ENCODE results near the gene KLF13. TPM values are rescaled to one million over a fixed set of nuclear protein-coding genes. Genes with fewer than 3 reads are reported as not detected.

Gene KLF13
- total RNA-seq, 1 experiment from 2014 or later, result 78.6 TPM

GRCh38 chr15:31402511-31403056 lies 75.9 kb downstream of the KLF13 start:
- BruUV-seq (replicated peaks), result no TSS peak
- H3K4me1 ChIP-seq (ENCODE audit: control insufficient read depth, insufficient read depth, low read length), result peaks cover 6% of the 10 kb centered on the region
- POLR2A ChIA-PET, result no interaction called here
- in situ Hi-C loops (cut with HindIII; ENCODE audit: low pct_unique_long_range_greater_than_20kb, low sequenced_read_pairs) (no loop called here), intact Hi-C loops (cut with micrococcal nuclease; ENCODE audit: unreplicated experiment) (no loop called here)
- H3K9me3 ChIP-seq (ENCODE audit: control insufficient read depth, insufficient read depth, low read depth, low read length), result no peaks in the 10 kb centered on the region
- CTCF ChIA-PET, result interaction anchor here (0.7 kb wide), 1 partner anchor 18 kb away, joined by 3 read pairs; no protein-coding TSS in a partner anchor
- no peak overlapping the region for H3K27ac ChIP-seq (ENCODE audit: low read length)
- H3K27me3 ChIP-seq (ENCODE audit: control insufficient read depth, insufficient read depth, low read length), result no peaks in the 10 kb centered on the region
- ATAC-seq (no peak), DNase-seq (ENCODE audit: low read depth, low spot score) (no peak)
- H3K36me3 ChIP-seq (ENCODE audit: control insufficient read depth, insufficient read depth, low read length), result no peaks in the 10 kb centered on the region
- no peak for TF ChIP-seq POLR2AphosphoS5 (IDR thresholded peaks at IDR 0.05; ENCODE audit: low read depth, low read length)
- TF ChIP-seq TCF7L2 (IDR thresholded peaks at IDR 0.05; ENCODE audit: low read depth, low read length), result no peak
- TF ChIP-seq SIN3A (IDR thresholded peaks at IDR 0.05; ENCODE audit: borderline replicate concordance, insufficient read depth, low read depth, low read length), result no peak
- no peak for TF ChIP-seq REST (IDR thresholded peaks at IDR 0.05; ENCODE audit: insufficient read depth in 1 of 2, low read depth in 2 of 2, low read length in 1 of 2)
- TF ChIP-seq CTCF (IDR thresholded peaks at IDR 0.05), result no peak
- H3K4me3 ChIP-seq (ENCODE audit: low read depth in 2 of 2, low read length in 2 of 2), result no peak overlapping the region

GRCh38 chr15:31403096-31403495 lies 76.5 kb downstream of the KLF13 start:
- Histone ChIP-seq H3K4me1 (ENCODE audit: control insufficient read depth, insufficient read depth, low read length) (peaks cover under 1% of the 10 kb centered on the region; the same call in 1 of the 2 replicates), H3K4me3 (ENCODE audit: low read depth in 2 of 2, low read length in 2 of 2) (no peak overlapping the region), H3K9me3 (ENCODE audit: control insufficient read depth, insufficient read depth, low read depth, low read length) (no peaks in the 10 kb centered on the region), H3K27ac (ENCODE audit: low read length) (no peak overlapping the region), H3K36me3 (ENCODE audit: control insufficient read depth, insufficient read depth, low read length) (no peaks in the 10 kb centered on the region), H3K27me3 (ENCODE audit: control insufficient read depth, insufficient read depth, low read length) (no peaks in the 10 kb centered on the region)
- ChIA-PET POLR2A (no interaction called here), CTCF (interaction anchor here (0.7 kb wide), 1 partner anchor 18 kb away, joined by 3 read pairs; no protein-coding TSS in a partner anchor)
- no peak for DNase-seq (ENCODE audit: low read depth, low spot score)
- ATAC-seq, result no peak
- TF ChIP-seq TCF7L2 (IDR thresholded peaks at IDR 0.05; ENCODE audit: low read depth, low read length) (no peak), POLR2AphosphoS5 (IDR thresholded peaks at IDR 0.05; ENCODE audit: low read depth, low read length) (no peak), REST (IDR thresholded peaks at IDR 0.05; ENCODE audit: insufficient read depth in 1 of 2, low read depth in 2 of 2, low read length in 1 of 2) (no peak), SIN3A (IDR thresholded peaks at IDR 0.05; ENCODE audit: borderline replicate concordance, insufficient read depth, low read depth, low read length) (no peak), CTCF (IDR thresholded peaks at IDR 0.05) (no peak)
- in situ Hi-C loops (cut with HindIII; ENCODE audit: low pct_unique_long_range_greater_than_20kb, low sequenced_read_pairs) (no loop called here), intact Hi-C loops (cut with micrococcal nuclease; ENCODE audit: unreplicated experiment) (no loop called here)
- no TSS peak for BruUV-seq (replicated peaks)
